Right atrium auricular region (tissue), 2 donors: ENCODE measurements around the gene S100A12. TPM values are rescaled to one million over a fixed set of nuclear protein-coding genes. Genes with fewer than 3 reads are reported as not detected.
"Not testable (repeated sequence)": the region's sequence is repeated elsewhere in the genome, so short reads cannot be mapped to it uniquely, and the experiment has no call there.

ENCODE experiments used
- DNase-seq: peaks from one replicate; pipeline ENCODE4 v3.0.0-alpha.2; 2019; ENCODE audit warnings: low spot score
- H3K27ac ChIP-seq, 2 donors: fragments of 200-600 bp; sonication (generic); 1 replicate in 1 of 2; 2 replicates in 1 of 2; pipeline ENCODE4 v1.5.1; 2016 to 2019
- H3K27me3 ChIP-seq, 2 donors: fragments of 200-600 bp; sonication (generic); one replicate each; pipeline versions ENCODE4 v1.5.1 to v1.6.0; 2017 to 2019
- H3K36me3 ChIP-seq: fragments of 200-600 bp; sonication (generic); one replicate; pipeline ENCODE4 v1.5.1; 2016
- H3K4me1 ChIP-seq, 2 donors: fragments of 200-600 bp; sonication (generic); one replicate each; pipeline versions ENCODE4 v1.5.1 to v1.6.0; 2017 to 2019
- H3K4me3 ChIP-seq, 2 donors: fragments of 200-600 bp; sonication (generic); 1 replicate in 1 of 2; 2 replicates in 1 of 2; pipeline ENCODE4 v1.5.1; 2017 to 2019; ENCODE audit warnings: mild to moderate bottlenecking in 1 of 2, moderate library complexity in 1 of 2
- H3K9me3 ChIP-seq, 2 donors: fragments of 200-600 bp; sonication (generic); one replicate each; pipeline ENCODE4 v1.5.1; 2019
- CTCF ChIP-seq, 2 donors: fragments of 200-600 bp; sonication (generic); IDR thresholded peaks; one replicate each; pipeline ENCODE4 v1.5.1; 2019; ENCODE audit warnings: antibody characterized with exemption in 2 of 2
- total RNA-seq, 2 donors: library from RNA; depleted of rRNA; stranded (reverse); fragments of >200 nt; gene quantifications; one replicate each; pipeline ENCODE4 v1.1.0, GENCODE V29; 2016

The S100A12 gene
- 1 to 10 TPM; 5.5 to 5.7 TPM for total RNA-seq

- Histone ChIP-seq H3K27ac (no peak within 1 kb of the TSS), H3K4me3 (no peak within 1 kb of the TSS), H3K36me3 (no peaks in the 10 kb centered on the region), H3K27me3 (no peaks in the 10 kb centered on the region), H3K9me3 (no peaks in the 10 kb centered on the region), H3K4me1 (no peaks in the 10 kb centered on the region)
- DNase-seq, result no peak
- no peak for TF ChIP-seq CTCF (IDR thresholded peaks at IDR 0.05)
These were observed at the start of gene S100A12 for GRCh38 chr1:153375511-153375910. Gene S100A12 (minus strand): TSS chr1:153375621. CDS start chr1:153374592, 1,029 bp downstream.

GRCh38 chr1:153422450-153423068, 47.1 kb upstream of the S100A12 start:
- Histone ChIP-seq H3K4me3 (no peak overlapping the region), H3K4me1 (no peaks in the 10 kb centered on the region), H3K36me3 (no peaks in the 10 kb centered on the region), H3K27ac (no peak overlapping the region), H3K9me3 (no peaks in the 10 kb centered on the region), H3K27me3 (no peaks in the 10 kb centered on the region)
- peak; percentile 58 for DNase-seq
- TF ChIP-seq CTCF (IDR thresholded peaks at IDR 0.05), result no peak

GRCh38 chr1:153420306-153420705, 44.9 kb upstream of the S100A12 start:
- Histone ChIP-seq H3K9me3 (no peaks in the 10 kb centered on the region), H3K36me3 (no peaks in the 10 kb centered on the region), H3K27me3 (no peaks in the 10 kb centered on the region), H3K4me1 (no peaks in the 10 kb centered on the region), H3K4me3 (no peak overlapping the region), H3K27ac (no peak overlapping the region)
- TF ChIP-seq CTCF (IDR thresholded peaks at IDR 0.05), result no peak
- DNase-seq, result peak; percentile 4

- DNase-seq, result peak; percentile 23
- H3K4me3 ChIP-seq, H3K4me1 ChIP-seq, H3K36me3 ChIP-seq, H3K27ac ChIP-seq, H3K27me3 ChIP-seq, H3K9me3 ChIP-seq: not testable (repeated sequence)
These were observed 44.0 kb upstream of the S100A12 start for GRCh38 chr1:153419436-153419793.

- H3K9me3 ChIP-seq, H3K4me1 ChIP-seq, H3K36me3 ChIP-seq, H3K27ac ChIP-seq, H3K27me3 ChIP-seq, H3K4me3 ChIP-seq: not testable (repeated sequence)
- peak; percentile 18 for DNase-seq
These were observed 43.5 kb upstream of the S100A12 start for GRCh38 chr1:153418758-153419435.

GRCh38 chr1:153417136-153417888, 41.9 kb upstream of the S100A12 start:
- Histone ChIP-seq H3K27me3 (no peaks in the 10 kb centered on the region), H3K36me3 (no peaks in the 10 kb centered on the region), H3K4me3 (no peak overlapping the region), H3K4me1 (no peaks in the 10 kb centered on the region), H3K9me3 (no peaks in the 10 kb centered on the region), H3K27ac (no peak overlapping the region)
- DNase-seq, result peak; percentile 32
- TF ChIP-seq CTCF (IDR thresholded peaks at IDR 0.05), result no peak
